PC-3 (cell line): ENCODE results near the gene RAB3C. TPM values are rescaled to one million over a fixed set of nuclear protein-coding genes. Genes with fewer than 3 reads are reported as not detected.

Experiments
- ATAC-seq: fragments of 200-7000 bp; cut with Tn5 transposase; 2 replicates; pipeline ENCODE4 v1.9.1; 2020; ENCODE audit warnings: mild to moderate bottlenecking, moderate library complexity
- BruUV-seq: library from RNA; stranded (reverse); fragments of 400-500 nt; replicated peaks from 2 replicates; lab custom pipeline; 2021; lab: Mats Ljungman, UMichigan
- CTCF ChIA-PET: fragments of 300-600 bp; sonication (Branson Sonifier 250); formaldehyde crosslinking; loops from one replicate; lab custom pipeline; 2022; ENCODE audit warnings: antibody characterized with exemption; lab: Charles Lee
- POLR2A ChIA-PET: fragments of 300-600 bp; sonication (Branson Sonifier 250); formaldehyde crosslinking; loops from one replicate; lab custom pipeline; 2022; ENCODE audit warnings: antibody characterized with exemption; ENCODE audit not compliant: unreplicated experiment; lab: Charles Lee
- DNase-seq: peaks from one replicate; pipeline ENCODE4 v3.0.0-alpha.2; 2015
- H2AFZ ChIP-seq: fragments of 300-600 bp; sonication (generic); 2 replicates; pipeline ENCODE4 v1.6.0; 2016; ENCODE audit warnings: antibody characterized with exemption, low read length
- H3F3A ChIP-seq: fragments of 300-600 bp; sonication (generic); one replicate; pipeline ENCODE4 v1.6.0; 2017; ENCODE audit warnings: antibody characterized with exemption, low read length, control low read depth, mild to moderate bottlenecking; ENCODE audit not compliant: unreplicated experiment
- H3K27ac ChIP-seq: fragments of 300-600 bp; sonication (generic); 2 replicates; pipeline ENCODE4 v1.5.1; 2016; ENCODE audit warnings: mild to moderate bottlenecking, low read length
- H3K27me3 ChIP-seq: fragments of 300-600 bp; sonication (generic); 2 replicates; pipeline ENCODE4 v1.6.1; 2016; ENCODE audit warnings: low read length, mixed read lengths
- H3K36me3 ChIP-seq: fragments of 300-600 bp; sonication (generic); 2 replicates; pipeline ENCODE4 v1.6.1; 2016; ENCODE audit warnings: low read depth, mixed run types, low read length, mixed read lengths
- H3K4me1 ChIP-seq: fragments of 300-600 bp; sonication (generic); 2 replicates; pipeline ENCODE4 v1.5.1; 2016; ENCODE audit warnings: low read length; ENCODE audit not compliant: insufficient read depth
- H3K4me2 ChIP-seq: fragments of 300-600 bp; sonication (generic); 2 replicates; pipeline ENCODE4 v1.6.0; 2016; ENCODE audit warnings: low read length
- H3K4me3 ChIP-seq: fragments of 300-600 bp; sonication (generic); 2 replicates; pipeline ENCODE4 v1.5.1; 2016; ENCODE audit warnings: mild to moderate bottlenecking, low read length, mixed read lengths
- H3K79me2 ChIP-seq: fragments of 300-600 bp; sonication (generic); 2 replicates; pipeline ENCODE4 v1.6.1; 2017; ENCODE audit warnings: low read length, mixed read lengths
- H3K9ac ChIP-seq: fragments of 300-600 bp; sonication (generic); 2 replicates; pipeline ENCODE4 v1.6.0; 2016; ENCODE audit warnings: mild to moderate bottlenecking, low read length
- H3K9me2 ChIP-seq: fragments of 300-600 bp; sonication (generic); replicated peaks from 2 replicates; pipeline ENCODE4 v1.6.1; 2016; ENCODE audit warnings: mixed run types, low read length, mixed read lengths
- H3K9me3 ChIP-seq: fragments of 300-600 bp; sonication (generic); 2 replicates; pipeline ENCODE4 v1.6.1; 2016; ENCODE audit warnings: low read length, mixed read lengths
- H4K20me1 ChIP-seq: fragments of 300-600 bp; sonication (generic); 2 replicates; pipeline ENCODE4 v1.6.1; 2016; ENCODE audit warnings: low read length, mixed read lengths
- CTCF ChIP-seq: fragments of 300-600 bp; sonication (generic); conservative IDR thresholded peaks from 2 replicates; pipeline ENCODE4 v1.5.1; 2017; ENCODE audit warnings: antibody characterized with exemption, low read depth, mild to moderate bottlenecking, low read length
- EZH2 ChIP-seq: fragments of 300-600 bp; sonication (generic); IDR thresholded peaks from one replicate; pipeline ENCODE4 v1.6.1; 2017; ENCODE audit warnings: antibody characterized with exemption, mild to moderate bottlenecking, low read length; ENCODE audit not compliant: unreplicated experiment
- EZH2phosphoT487 ChIP-seq: fragments of 300-600 bp; sonication (generic); IDR thresholded peaks from 2 replicates; pipeline ENCODE4 v1.6.1; 2018; ENCODE audit warnings: mild to moderate bottlenecking, antibody characterized with exemption, low read length, borderline replicate concordance
- intact Hi-C: fragments of 100-400 bp; cut with micrococcal nuclease; formaldehyde crosslinking; loops from 2 replicates; pipeline ENCODE4 v1.9.0; 2023
- total RNA-seq: library from RNA; depleted of rRNA; stranded (reverse); fragments of >200 nt; gene quantifications from 2 replicates; pipeline ENCODE4 v1.2.3, GENCODE V29; 2014

Gene RAB3C
- total RNA-seq, 1 experiment from 2014 or later, result not detected

- Histone ChIP-seq H3K9me2 (no peaks in the 10 kb centered on the region), H3K9ac (no peak overlapping the region), H3K4me2 (no peak overlapping the region), H3K9me3 (no peaks in the 10 kb centered on the region), H3F3A (no peaks in the 10 kb centered on the region), H3K4me3 (no peak overlapping the region), H2AFZ (no peak overlapping the region), H4K20me1 (no peaks in the 10 kb centered on the region), H3K36me3 (no peaks in the 10 kb centered on the region), H3K27ac (no peak overlapping the region), H3K27me3 (peaks cover 14% of the 10 kb centered on the region; the same call in 1 of the 2 replicates), H3K79me2 (no peaks in the 10 kb centered on the region), H3K4me1 (no peaks in the 10 kb centered on the region)
- ChIA-PET CTCF (no interaction called here), POLR2A (no interaction called here)
- intact Hi-C loops, result no loop called here
- TF ChIP-seq CTCF (no peak), EZH2 (no peak), EZH2phosphoT487 (no peak)
- ATAC-seq (no peak), DNase-seq (no peak)
- no TSS peak for BruUV-seq
Observed at GRCh38 chr5:58771796-58772195, 188.9 kb downstream of the RAB3C start.

GRCh38 chr5:58773744-58774441 is 191.0 kb downstream of the RAB3C start:
- Histone ChIP-seq H3K9ac (no peak overlapping the region), H3K79me2 (no peaks in the 10 kb centered on the region), H3K36me3 (no peaks in the 10 kb centered on the region), H3K4me3 (no peak overlapping the region), H3K27me3 (peaks cover 4% of the 10 kb centered on the region; the same call in 1 of the 2 replicates), H3K9me2 (no peaks in the 10 kb centered on the region), H3F3A (no peaks in the 10 kb centered on the region), H3K27ac (no peak overlapping the region), H3K4me2 (no peak overlapping the region), H3K9me3 (no peaks in the 10 kb centered on the region), H2AFZ (no peak overlapping the region), H3K4me1 (no peaks in the 10 kb centered on the region), H4K20me1 (no peaks in the 10 kb centered on the region)
- ChIA-PET POLR2A (no interaction called here), CTCF (no interaction called here)
- no TSS peak for BruUV-seq
- no peak for ATAC-seq
- TF ChIP-seq EZH2, result no peak
- TF ChIP-seq CTCF, result no peak
- TF ChIP-seq EZH2phosphoT487, result no peak
- intact Hi-C loops, result no loop called here
- no peak for DNase-seq

GRCh38 chr5:58774937-58775336 is 192.1 kb downstream of the RAB3C start:
- H2AFZ ChIP-seq, result no peak overlapping the region
- ATAC-seq, result no peak
- H3K9ac ChIP-seq, result no peak overlapping the region
- DNase-seq, result no peak
- H3K9me2 ChIP-seq, result no peaks in the 10 kb centered on the region
- no peaks in the 10 kb centered on the region for H3K9me3 ChIP-seq
- ChIA-PET POLR2A (no interaction called here), CTCF (no interaction called here)
- H3K36me3 ChIP-seq, result no peaks in the 10 kb centered on the region
- H4K20me1 ChIP-seq, result no peaks in the 10 kb centered on the region
- no peaks in the 10 kb centered on the region for H3K79me2 ChIP-seq
- H3K27ac ChIP-seq, result no peak overlapping the region
- no peak for TF ChIP-seq CTCF
- no peak for TF ChIP-seq EZH2
- TF ChIP-seq EZH2phosphoT487, result no peak
- no peaks in the 10 kb centered on the region for H3K4me1 ChIP-seq
- no peaks in the 10 kb centered on the region for H3K27me3 ChIP-seq
- no TSS peak for BruUV-seq
- intact Hi-C loops, result no loop called here
- no peak overlapping the region for H3K4me3 ChIP-seq
- no peak overlapping the region for H3K4me2 ChIP-seq
- H3F3A ChIP-seq, result no peaks in the 10 kb centered on the region
